H9 (cell line): ENCODE results near the gene SLC6A15. TPM values are rescaled to one million over a fixed set of nuclear protein-coding genes. Genes with fewer than 3 reads are reported as not detected.

Experiments used
- DNase-seq: peaks from one replicate; pipeline ENCODE4 v3.0.0-alpha.2; 2017
- H2AFZ ChIP-seq: one replicate; pipeline ENCODE4 v1.6.1; 2013; ENCODE audit warnings: mild to moderate bottlenecking, low read length, control low read depth, moderate library complexity
- H2AK5ac ChIP-seq: 2 replicates; pipeline ENCODE4 v1.6.1; 2013; ENCODE audit warnings: low read length, control low read depth, mixed read lengths; ENCODE audit not compliant: insufficient read length
- H2BK120ac ChIP-seq: one replicate; pipeline ENCODE4 v1.6.1; 2013; ENCODE audit warnings: low read depth, mild to moderate bottlenecking, low read length, control low read depth, inconsistent platforms; ENCODE audit not compliant: poor library complexity, severe bottlenecking
- H2BK12ac ChIP-seq: 2 replicates; pipeline ENCODE4 v1.6.1; 2013; ENCODE audit warnings: low read length, control low read depth, mixed read lengths, low read depth; ENCODE audit not compliant: insufficient read length
- H2BK15ac ChIP-seq: 2 replicates; pipeline ENCODE4 v1.6.1; 2013; ENCODE audit warnings: low read depth, low read length, control low read depth
- H2BK20ac ChIP-seq: one replicate; pipeline ENCODE4 v1.6.1; 2013; ENCODE audit warnings: low read depth, mild to moderate bottlenecking, low read length, control low read depth, inconsistent platforms; ENCODE audit not compliant: poor library complexity, severe bottlenecking
- H2BK5ac ChIP-seq: 2 replicates; pipeline ENCODE4 v1.6.1; 2013; ENCODE audit warnings: low read length, control low read depth, mixed read lengths; ENCODE audit not compliant: insufficient read length
- H3K14ac ChIP-seq: 2 replicates; pipeline ENCODE4 v1.6.1; 2013; ENCODE audit warnings: low read length, control low read depth; ENCODE audit not compliant: insufficient read depth
- H3K18ac ChIP-seq: 2 replicates; pipeline ENCODE4 v1.6.1; 2013; ENCODE audit warnings: low read depth, mild to moderate bottlenecking, mixed read lengths, low read length, control low read depth; ENCODE audit not compliant: insufficient read length
- H3K23ac ChIP-seq: 2 replicates; pipeline ENCODE4 v1.6.1; 2013; ENCODE audit warnings: low read length, control low read depth, mixed read lengths, low read depth; ENCODE audit not compliant: insufficient read length
- H3K23me2 ChIP-seq: 2 replicates; pipeline ENCODE4 v1.6.1; 2013; ENCODE audit warnings: low read depth, mild to moderate bottlenecking, mixed read lengths, low read length, control low read depth; ENCODE audit not compliant: insufficient read length, poor library complexity, severe bottlenecking
- H3K27ac ChIP-seq: 2 replicates; pipeline ENCODE4 v1.5.1; 2013; ENCODE audit warnings: low read length, control low read depth, mixed read lengths, low read depth; ENCODE audit not compliant: insufficient read length
- H3K27me3 ChIP-seq: 2 replicates; pipeline ENCODE4 v1.6.1; 2013; ENCODE audit warnings: low read length, control low read depth, inconsistent platforms; ENCODE audit not compliant: insufficient read depth
- H3K4ac ChIP-seq: 2 replicates; pipeline ENCODE4 v1.6.1; 2013; ENCODE audit warnings: low read depth, mild to moderate bottlenecking, control low read depth, inconsistent platforms, low read length, moderate library complexity
- H3K4me1 ChIP-seq: 2 replicates; pipeline ENCODE4 v1.6.1; 2013; ENCODE audit warnings: low read length, control low read depth, inconsistent platforms; ENCODE audit not compliant: insufficient read depth
- H3K4me2 ChIP-seq: 2 replicates; pipeline ENCODE4 v1.6.1; 2013; ENCODE audit warnings: low read length, control low read depth, mixed read lengths; ENCODE audit not compliant: insufficient read length, insufficient read depth
- H3K56ac ChIP-seq: 2 replicates; pipeline ENCODE4 v1.6.1; 2013; ENCODE audit warnings: low read depth, mild to moderate bottlenecking, mixed read lengths, low read length, control low read depth; ENCODE audit not compliant: insufficient read length
- H3K79me1 ChIP-seq: 2 replicates; pipeline ENCODE4 v1.6.1; 2013; ENCODE audit warnings: low read depth, mild to moderate bottlenecking, moderate library complexity, low read length, control low read depth, inconsistent platforms; ENCODE audit not compliant: insufficient read depth, poor library complexity, severe bottlenecking
- H3K79me2 ChIP-seq: 2 replicates; pipeline ENCODE4 v1.6.1; 2013; ENCODE audit warnings: low read length, control low read depth, inconsistent platforms; ENCODE audit not compliant: insufficient read depth
- H3K9ac ChIP-seq: 2 replicates; pipeline ENCODE4 v1.6.1; 2013; ENCODE audit warnings: low read length, control low read depth, mixed read lengths; ENCODE audit not compliant: insufficient read length; ENCODE audit errors: extremely low read depth
- H3K9me3 ChIP-seq: one replicate; pipeline ENCODE4 v1.6.1; 2013; ENCODE audit warnings: low read depth, low read length, inconsistent platforms; ENCODE audit not compliant: control insufficient read depth
- H3T11ph ChIP-seq: one replicate; pipeline ENCODE4 v1.6.1; 2013; ENCODE audit warnings: mild to moderate bottlenecking, low read length, control low read depth, inconsistent platforms
- H4K20me1 ChIP-seq: one replicate; pipeline ENCODE4 v1.6.1; 2013; ENCODE audit not compliant: control insufficient read depth, insufficient read length, insufficient read depth
- H4K5ac ChIP-seq: 2 replicates; pipeline ENCODE4 v1.6.1; 2013; ENCODE audit warnings: low read depth, mild to moderate bottlenecking, mixed read lengths, low read length, control low read depth; ENCODE audit not compliant: insufficient read length
- H4K8ac ChIP-seq: replicated peaks from 2 replicates; pipeline ENCODE4 v1.6.1; 2013; ENCODE audit warnings: low read length, control low read depth, mixed read lengths, low read depth; ENCODE audit not compliant: insufficient read length
- H4K91ac ChIP-seq: 2 replicates; pipeline ENCODE4 v1.6.1; 2013; ENCODE audit warnings: low read depth, mild to moderate bottlenecking, moderate library complexity, mixed read lengths, low read length, control low read depth; ENCODE audit not compliant: insufficient read length
- H3K27ac Mint-ChIP-seq, 3 experiments: 2 replicates in 2 of 3; 3 replicates in 1 of 3; pipeline ENCODE4 v1.8.0; 2020 to 2021; ENCODE audit warnings: mixed read lengths in 3 of 3, mild to moderate bottlenecking in 1 of 3, moderate library complexity in 1 of 3
- H3K27me3 Mint-ChIP-seq: 2 replicates; pipeline ENCODE4 v1.8.0; 2021; ENCODE audit warnings: low read depth, mild to moderate bottlenecking, moderate library complexity, mixed read lengths
- H3K36me3 Mint-ChIP-seq, 3 experiments: 2 replicates in 2 of 3; 3 replicates in 1 of 3; pipeline ENCODE4 v1.8.0; 2020 to 2021; ENCODE audit warnings: low read depth in 3 of 3, mixed read lengths in 3 of 3; ENCODE audit not compliant: insufficient read depth in 1 of 3
- H3K4me1 Mint-ChIP-seq, 2 experiments: 2 replicates each; pipeline ENCODE4 v1.8.0; 2020; ENCODE audit warnings: mixed read lengths in 2 of 2
- H3K4me3 Mint-ChIP-seq, 2 experiments: 2 replicates in 1 of 2; 3 replicates in 1 of 2; pipeline ENCODE4 v1.8.0; 2020 to 2021; ENCODE audit warnings: mild to moderate bottlenecking in 2 of 2, mixed read lengths in 2 of 2, moderate library complexity in 1 of 2
- H3K9me3 Mint-ChIP-seq, 2 experiments: 2 replicates in 1 of 2; 3 replicates in 1 of 2; pipeline ENCODE4 v1.8.0; 2020; ENCODE audit warnings: mild to moderate bottlenecking in 2 of 2, mixed read lengths in 2 of 2, moderate library complexity in 1 of 2
- CTCF ChIP-seq: fragments of 200-600 bp; sonication (generic); conservative IDR thresholded peaks from 3 replicates; pipeline ENCODE4 v1.8.0; 2021; ENCODE audit warnings: antibody characterized with exemption, mild to moderate bottlenecking
- WGBS: extraction: QIAGEN DNeasy Blood & Tissue Kit; methylation state at CpG from one replicate; pipeline ENCODE4 v1.1.7; 2013; ENCODE audit warnings: missing lambda C conversion rate, low lambda C conversion rate, mixed read lengths; ENCODE audit not compliant: insufficient read length; ENCODE audit errors: extremely low coverage; 5-methylcytosine and 5-hydroxymethylcytosine counted together
- total RNA-seq: library from RNA; stranded (reverse); gene quantifications from 2 replicates; pipeline ENCODE4 v1.2.1, GENCODE V29; 2021

The SLC6A15 gene
- total RNA-seq, 1 experiment from 2014 or later, result 12.9 TPM

GRCh38 chr12:84842406-84843013 lies 70.1 kb downstream of the SLC6A15 start:
- no peak overlapping the region for H2BK5ac ChIP-seq
- Mint-ChIP-seq H3K4me3 (no peak overlapping the region), H3K27me3 (no peaks in the 10 kb centered on the region), H3K9me3 (no peaks in the 10 kb centered on the region), H3K4me1 (no peaks in the 10 kb centered on the region; a peak in 1 of 4 replicates), H3K36me3 (no peaks in the 10 kb centered on the region), H3K27ac (no peak overlapping the region)
- H3K9me3 ChIP-seq, result no peaks in the 10 kb centered on the region
- no peaks in the 10 kb centered on the region for H3K79me1 ChIP-seq
- H2BK15ac ChIP-seq, result no peak overlapping the region
- TF ChIP-seq CTCF, result peak; percentile 93
- no peak for DNase-seq
- no peak overlapping the region for H3K56ac ChIP-seq
- H2BK120ac ChIP-seq, result no peak overlapping the region
- H3K4ac ChIP-seq, result no peak overlapping the region
- no peak overlapping the region for H3K18ac ChIP-seq
- no peak overlapping the region for H3K23ac ChIP-seq
- no peaks in the 10 kb centered on the region for H3K27me3 ChIP-seq
- no peak overlapping the region for H4K8ac ChIP-seq
- H3K4me2 ChIP-seq, result no peak overlapping the region
- no peak overlapping the region for H2BK20ac ChIP-seq
- no peaks in the 10 kb centered on the region for H3K4me1 ChIP-seq
- H2AK5ac ChIP-seq, result no peak overlapping the region
- WGBS, result no CpG with 5 or more reads among the region's 2 CpGs
- no peak overlapping the region for H3K9ac ChIP-seq
- H3T11ph ChIP-seq, result no peak overlapping the region
- H3K23me2 ChIP-seq, result no peaks in the 10 kb centered on the region
- H4K5ac ChIP-seq, result no peak overlapping the region
- H3K14ac ChIP-seq, result no peak overlapping the region
- H3K79me2 ChIP-seq, result no peaks in the 10 kb centered on the region
- H4K20me1 ChIP-seq, result no peaks in the 10 kb centered on the region
- no peak overlapping the region for H2BK12ac ChIP-seq
- no peak overlapping the region for H3K27ac ChIP-seq
- H2AFZ ChIP-seq, result no peak overlapping the region
- no peak overlapping the region for H4K91ac ChIP-seq
